Dendritic cell treated with granulocyte-macrophage colony-stimulating factor and Interleukin-4, amounts not matched to agents 40 ng/mL and 50 ng/mL, for 4 days (primary cell): Measurements from ENCODE around the gene METTL27.

ENCODE experiments used
- H3K27ac Mint-ChIP-seq: one replicate; pipeline ENCODE4 v1.8.0; 2022; ENCODE audit warnings: mild to moderate bottlenecking, mixed read lengths
- H3K27me3 Mint-ChIP-seq: one replicate; pipeline ENCODE4 v1.8.0; 2022; ENCODE audit warnings: mild to moderate bottlenecking, mixed read lengths
- H3K36me3 Mint-ChIP-seq: one replicate; pipeline ENCODE4 v1.8.0; 2022; ENCODE audit warnings: low read depth, mixed read lengths
- H3K4me1 Mint-ChIP-seq: one replicate; pipeline ENCODE4 v1.8.0; 2022; ENCODE audit warnings: low read depth, mixed read lengths
- H3K4me3 Mint-ChIP-seq: one replicate; pipeline ENCODE4 v1.8.0; 2022; ENCODE audit warnings: mild to moderate bottlenecking, moderate library complexity, mixed read lengths
- H3K9me3 Mint-ChIP-seq: one replicate; pipeline ENCODE4 v1.8.0; 2022; ENCODE audit warnings: mixed read lengths
- intact Hi-C: fragments of 100-400 bp; cut with micrococcal nuclease; formaldehyde crosslinking; loops from one replicate; pipeline ENCODE4 v1.15.0; 2022

METTL27 gene

GRCh38 chr7:73876973-73877372 is 34.7 kb upstream of the METTL27 start:
- no peak overlapping the region for H3K27ac Mint-ChIP-seq
- peaks cover 26% of the 10 kb centered on the region for H3K27me3 Mint-ChIP-seq
- intact Hi-C loops = no loop called here
- no peaks in the 10 kb centered on the region for H3K4me1 Mint-ChIP-seq
- no peaks in the 10 kb centered on the region for H3K9me3 Mint-ChIP-seq
- no peaks in the 10 kb centered on the region for H3K36me3 Mint-ChIP-seq
- no peak overlapping the region for H3K4me3 Mint-ChIP-seq

GRCh38 chr7:73876361-73876760 is 34.0 kb upstream of the METTL27 start:
- Mint-ChIP-seq H3K4me1 (no peaks in the 10 kb centered on the region), H3K9me3 (no peaks in the 10 kb centered on the region), H3K4me3 (no peak overlapping the region), H3K27ac (no peak overlapping the region), H3K36me3 (no peaks in the 10 kb centered on the region), H3K27me3 (peaks cover 21% of the 10 kb centered on the region)
- intact Hi-C loops = no loop called here

- Mint-ChIP-seq H3K36me3 (no peaks in the 10 kb centered on the region), H3K9me3 (no peaks in the 10 kb centered on the region), H3K4me3 (no peak overlapping the region), H3K27ac (no peak overlapping the region), H3K4me1 (no peaks in the 10 kb centered on the region), H3K27me3 (peaks cover 5% of the 10 kb centered on the region)
- intact Hi-C loops = no loop called here
These were observed 30.0 kb upstream of the METTL27 start for GRCh38 chr7:73872056-73872908.

- Mint-ChIP-seq H3K27ac (no peak overlapping the region), H3K4me3 (no peak overlapping the region), H3K36me3 (no peaks in the 10 kb centered on the region), H3K9me3 (no peaks in the 10 kb centered on the region), H3K27me3 (peaks cover 7% of the 10 kb centered on the region), H3K4me1 (no peaks in the 10 kb centered on the region)
- intact Hi-C loops = no loop called here
These were observed 29.1 kb upstream of the METTL27 start for GRCh38 chr7:73871163-73872011.

- Mint-ChIP-seq H3K27ac (no peak overlapping the region), H3K4me3 (no peak overlapping the region), H3K36me3 (no peaks in the 10 kb centered on the region), H3K9me3 (no peaks in the 10 kb centered on the region), H3K27me3 (peaks cover 7% of the 10 kb centered on the region), H3K4me1 (no peaks in the 10 kb centered on the region)
- intact Hi-C loops = no loop called here
These were observed 27.8 kb upstream of the METTL27 start for GRCh38 chr7:73870041-73870492.

- no peak overlapping the region for H3K27ac Mint-ChIP-seq
- H3K27me3 Mint-ChIP-seq = peaks cover 3% of the 10 kb centered on the region
- no peak overlapping the region for H3K4me3 Mint-ChIP-seq
- no peaks in the 10 kb centered on the region for H3K9me3 Mint-ChIP-seq
- H3K36me3 Mint-ChIP-seq = no peaks in the 10 kb centered on the region
- intact Hi-C loops = loop anchor here (5.0 kb wide), 1 partner anchor 333 kb away; no protein-coding TSS in a partner anchor
- H3K4me1 Mint-ChIP-seq = no peaks in the 10 kb centered on the region
These were observed 26.9 kb upstream of the METTL27 start for GRCh38 chr7:73869011-73869798.

- intact Hi-C loops = loop anchor here (1.0 to 5.0 kb wide), 2 partner anchors 160 to 336 kb away; no protein-coding TSS in a partner anchor
- Mint-ChIP-seq H3K27ac (no peak overlapping the region), H3K4me3 (no peak overlapping the region), H3K4me1 (no peaks in the 10 kb centered on the region), H3K27me3 (peaks cover 10% of the 10 kb centered on the region), H3K9me3 (no peaks in the 10 kb centered on the region), H3K36me3 (no peaks in the 10 kb centered on the region)
These were observed 24.1 kb upstream of the METTL27 start for GRCh38 chr7:73866446-73866767.

- Mint-ChIP-seq H3K9me3 (no peaks in the 10 kb centered on the region), H3K27me3 (peaks cover 12% of the 10 kb centered on the region), H3K27ac (no peak overlapping the region), H3K4me1 (no peaks in the 10 kb centered on the region), H3K36me3 (no peaks in the 10 kb centered on the region), H3K4me3 (no peak overlapping the region)
- intact Hi-C loops = loop anchor here (1.0 to 5.0 kb wide), 2 partner anchors 160 to 336 kb away; no protein-coding TSS in a partner anchor
These were observed 23.6 kb upstream of the METTL27 start for GRCh38 chr7:73865738-73866445.

GRCh38 chr7:73864981-73865711 is 22.8 kb upstream of the METTL27 start:
- intact Hi-C loops = loop anchor here (5.0 kb wide), 1 partner anchor 337 kb away; no protein-coding TSS in a partner anchor
- no peaks in the 10 kb centered on the region for H3K4me1 Mint-ChIP-seq
- H3K27me3 Mint-ChIP-seq = peaks cover 18% of the 10 kb centered on the region
- H3K9me3 Mint-ChIP-seq = no peaks in the 10 kb centered on the region
- H3K36me3 Mint-ChIP-seq = no peaks in the 10 kb centered on the region
- no peak overlapping the region for H3K27ac Mint-ChIP-seq
- no peak overlapping the region for H3K4me3 Mint-ChIP-seq

GRCh38 chr7:73861305-73861704 is 19.0 kb upstream of the METTL27 start:
- intact Hi-C loops = no loop called here
- H3K4me3 Mint-ChIP-seq = no peak overlapping the region
- no peak overlapping the region for H3K27ac Mint-ChIP-seq
- no peaks in the 10 kb centered on the region for H3K36me3 Mint-ChIP-seq
- no peaks in the 10 kb centered on the region for H3K9me3 Mint-ChIP-seq
- H3K27me3 Mint-ChIP-seq = peaks cover 42% of the 10 kb centered on the region
- no peaks in the 10 kb centered on the region for H3K4me1 Mint-ChIP-seq

GRCh38 chr7:73860859-73861258 is 18.5 kb upstream of the METTL27 start, which contains the start of gene TMEM270:
TMEM270 (plus strand) TSS chr7:73861159; CDS start chr7:73861195, 36 bp downstream.
- peaks cover 46% of the 10 kb centered on the region for H3K27me3 Mint-ChIP-seq
- no peak within 1 kb of the TSS for H3K4me3 Mint-ChIP-seq
- no peaks in the 10 kb centered on the region for H3K9me3 Mint-ChIP-seq
- no peaks in the 10 kb centered on the region for H3K36me3 Mint-ChIP-seq
- H3K27ac Mint-ChIP-seq = no peak within 1 kb of the TSS
- H3K4me1 Mint-ChIP-seq = peaks cover 2% of the 10 kb centered on the region
- intact Hi-C loops = no loop called here

GRCh38 chr7:73858807-73859206 is 16.5 kb upstream of the METTL27 start:
- no peak overlapping the region for H3K4me3 Mint-ChIP-seq
- peaks cover 9% of the 10 kb centered on the region for H3K4me1 Mint-ChIP-seq
- no peak overlapping the region for H3K27ac Mint-ChIP-seq
- peaks cover 62% of the 10 kb centered on the region for H3K27me3 Mint-ChIP-seq
- H3K9me3 Mint-ChIP-seq = no peaks in the 10 kb centered on the region
- intact Hi-C loops = loop anchor here (10.0 kb wide), 2 partner anchors 114 to 234 kb away; partner anchors contain the start of gene MLXIPL
- H3K36me3 Mint-ChIP-seq = no peaks in the 10 kb centered on the region
